T-helper 2 cell (primary cell): Measurements from ENCODE around the gene UBL4B.

ENCODE experiments used
- DNase-seq, 5 experiments: peaks; one replicate each; pipeline versions ENCODE4 v3.0.0 to v3.0.0-alpha.2; 2012 to 2022

UBL4B gene

DNA sequence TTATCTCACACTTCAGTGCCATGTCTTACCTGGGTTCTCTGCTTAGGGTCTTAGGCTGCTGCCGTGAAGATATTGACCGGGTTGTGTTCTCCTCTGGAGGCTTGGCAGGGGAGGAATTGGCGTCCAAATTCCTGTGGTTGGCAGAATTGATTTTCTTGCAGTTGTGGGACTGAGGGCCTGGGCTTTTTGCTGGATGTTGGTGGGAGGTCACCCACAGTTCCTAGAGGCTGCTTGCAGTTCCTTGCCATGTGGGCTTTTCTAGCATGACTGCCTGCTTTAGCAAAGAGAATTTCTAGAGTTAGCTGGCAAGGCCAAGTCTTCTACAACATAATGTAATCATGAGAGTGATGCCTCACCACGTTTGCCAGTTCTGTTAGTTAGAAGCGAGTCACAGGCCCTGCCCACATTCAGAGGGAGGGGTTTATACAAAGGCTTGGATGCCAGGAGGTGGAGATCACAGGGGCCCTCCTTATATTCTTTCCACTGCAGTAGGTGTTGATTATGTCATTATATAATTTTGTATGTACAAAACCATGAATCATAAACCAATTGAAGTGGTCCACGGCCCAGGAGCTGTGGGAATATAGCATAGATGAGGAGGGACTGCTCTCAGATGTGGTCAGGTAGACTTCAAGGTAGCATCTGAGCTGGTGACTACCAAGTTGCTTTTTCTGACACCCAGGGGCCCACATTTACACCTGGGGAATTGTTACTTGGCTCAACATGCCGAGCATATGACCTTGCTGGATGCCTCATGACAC is 6.6 kb downstream of the UBL4B start:
- no peak for DNase-seq

DNA sequence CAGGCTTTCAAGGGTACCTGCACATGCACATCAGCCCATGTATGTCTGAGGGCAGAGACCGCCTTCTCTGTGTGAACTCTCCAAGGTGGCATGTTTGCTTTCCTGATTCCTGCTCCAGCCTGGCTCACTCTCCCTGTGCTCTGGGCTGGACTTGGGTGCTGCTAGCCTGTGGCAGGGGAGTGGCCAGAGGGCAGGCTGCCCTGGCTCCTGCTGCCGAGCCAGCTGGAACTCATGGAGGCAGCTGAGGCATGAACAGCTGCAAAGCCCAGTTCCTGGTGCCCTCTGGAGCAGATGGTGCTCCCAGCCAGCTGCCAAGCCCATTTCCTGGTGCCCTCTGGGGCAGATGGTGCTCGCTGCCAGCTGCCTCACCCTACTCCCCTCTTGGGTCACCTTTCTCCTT is 7.6 kb downstream of the UBL4B start:
- no peak for DNase-seq

DNA sequence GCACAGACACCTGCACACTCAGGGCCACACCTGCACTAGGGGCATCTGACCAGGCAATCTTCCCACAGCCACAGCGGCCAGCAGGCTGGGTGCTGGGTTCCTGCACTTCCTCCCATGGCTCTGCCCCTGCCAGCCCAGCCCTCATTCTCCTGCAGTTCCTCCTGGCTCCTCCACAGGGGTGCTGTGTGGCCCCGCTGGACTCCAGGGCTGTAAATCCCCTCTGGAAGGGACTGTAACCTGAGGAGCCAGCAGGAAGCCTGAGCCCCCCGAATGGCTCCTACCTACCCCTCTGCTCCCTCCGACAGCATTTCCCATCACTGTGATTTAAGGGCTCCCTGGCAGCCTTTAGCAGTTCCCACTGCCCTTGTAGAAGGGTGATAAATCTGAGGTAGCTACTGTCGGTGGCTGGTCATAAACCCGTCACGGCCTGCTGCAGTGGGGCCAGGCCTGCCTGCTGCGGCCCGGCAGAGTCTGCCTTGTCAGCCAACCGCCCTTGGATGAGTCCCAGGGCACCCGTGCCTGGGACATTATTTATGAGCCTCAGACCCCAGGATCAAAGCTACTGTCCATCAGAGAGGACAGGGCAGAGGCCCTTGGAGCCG is 8.8 kb downstream of the UBL4B start:
- no peak for DNase-seq

DNA sequence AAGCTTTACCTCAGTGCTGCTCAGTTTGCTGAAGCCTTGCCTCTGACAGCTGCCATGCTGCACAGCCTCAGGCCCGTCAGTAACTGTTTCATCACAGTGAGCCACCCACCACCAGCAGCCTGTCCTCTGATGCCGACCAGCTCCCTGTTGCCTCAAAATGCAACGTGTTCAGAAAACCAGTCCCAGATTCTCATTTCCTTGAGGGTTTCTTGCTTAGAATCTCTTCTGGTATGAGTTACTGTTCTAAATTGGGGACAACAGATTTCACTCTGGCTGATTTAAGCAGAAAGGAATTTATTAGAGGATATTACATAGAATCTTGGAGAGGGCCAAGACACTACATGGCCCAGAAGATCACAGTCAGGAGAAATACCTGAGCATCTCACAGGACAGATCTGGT is 11.0 kb downstream of the UBL4B start:
- DNase-seq = no peak

DNA sequence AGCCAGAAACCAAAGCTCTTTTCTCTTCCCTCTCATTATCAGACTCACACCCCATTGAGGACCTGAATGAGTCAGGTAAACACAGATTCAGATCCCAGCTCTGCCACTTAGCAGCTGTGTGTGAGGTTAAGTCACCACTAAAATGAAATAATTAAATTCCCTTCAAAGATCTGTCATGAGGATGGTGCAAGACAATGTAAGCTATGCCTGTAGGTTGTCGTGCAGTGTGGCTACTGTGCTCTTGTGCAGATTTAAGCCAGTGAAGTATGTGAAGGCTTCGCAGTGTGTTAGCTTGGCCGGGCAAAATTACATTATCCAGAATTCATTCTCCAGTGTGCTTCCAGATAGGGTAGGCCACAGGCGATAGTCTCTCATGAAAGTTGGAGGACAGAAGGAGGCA is 13.6 kb downstream of the UBL4B start:
- DNase-seq = no peak

DNA sequence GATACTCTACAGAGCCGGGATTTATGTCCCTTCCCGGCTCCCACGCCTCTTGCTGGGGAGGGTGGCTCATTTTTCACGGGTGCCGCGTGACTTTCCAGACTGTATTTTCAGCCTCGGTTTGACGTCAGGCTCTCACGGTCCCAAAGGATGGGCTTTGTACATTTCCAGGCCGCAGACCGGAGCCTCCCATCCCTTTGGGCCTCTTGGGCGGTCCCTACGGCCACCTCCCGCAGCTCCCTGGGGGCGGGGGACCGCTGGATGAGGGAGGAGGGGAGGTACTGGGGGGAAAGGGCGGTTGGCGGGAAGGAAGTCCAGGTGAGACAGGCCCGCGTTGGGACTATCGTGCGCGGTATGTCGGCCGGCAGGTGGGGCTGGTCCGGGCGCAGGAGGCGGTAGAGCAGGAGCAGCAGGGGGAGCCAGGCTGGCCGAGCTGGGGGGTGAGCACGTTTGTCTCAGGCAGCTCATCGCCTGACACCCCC is 17.9 kb downstream of the UBL4B start:
- DNase-seq = no peak

DNA sequence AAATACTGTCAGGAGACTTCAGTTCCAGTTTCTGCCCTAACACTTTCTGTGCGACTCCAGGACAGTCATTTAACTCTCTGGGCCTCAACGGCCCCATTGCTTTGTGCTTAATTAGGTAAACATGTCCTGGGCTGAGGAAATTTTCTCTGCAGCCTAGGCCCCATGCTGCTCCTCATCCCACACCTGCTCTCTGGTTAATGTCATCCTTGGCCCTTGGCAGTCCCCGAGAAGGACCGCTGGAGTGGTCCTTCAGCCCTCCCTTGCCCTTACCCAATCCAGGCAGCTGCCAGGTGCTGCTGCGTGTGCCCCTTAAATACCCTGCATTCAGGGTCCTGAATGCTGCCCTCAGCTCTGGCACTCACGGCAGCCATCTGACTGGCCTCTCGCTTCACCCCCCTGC is 18.7 kb downstream of the UBL4B start:
- DNase-seq = no peak

DNA sequence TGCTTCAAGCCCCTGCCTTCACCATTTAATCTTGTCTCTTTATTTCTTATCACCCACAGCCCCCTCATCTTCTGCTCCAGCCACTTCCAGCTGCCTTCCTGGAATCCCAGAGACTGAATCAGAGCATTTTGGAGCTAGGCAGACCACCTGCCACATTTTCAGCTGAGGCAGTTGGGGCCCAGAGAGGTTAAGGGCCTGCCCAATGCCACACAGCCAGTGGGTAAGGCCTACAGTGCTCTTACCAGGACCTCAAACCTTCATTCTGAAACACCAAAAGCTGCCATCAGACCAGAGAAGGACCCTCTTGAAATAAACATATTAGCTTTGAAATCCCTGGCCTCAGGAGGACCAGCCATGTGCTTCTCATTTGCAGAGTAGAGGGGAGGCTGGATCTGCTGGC is 20.4 kb downstream of the UBL4B start:
- no peak for DNase-seq

DNA sequence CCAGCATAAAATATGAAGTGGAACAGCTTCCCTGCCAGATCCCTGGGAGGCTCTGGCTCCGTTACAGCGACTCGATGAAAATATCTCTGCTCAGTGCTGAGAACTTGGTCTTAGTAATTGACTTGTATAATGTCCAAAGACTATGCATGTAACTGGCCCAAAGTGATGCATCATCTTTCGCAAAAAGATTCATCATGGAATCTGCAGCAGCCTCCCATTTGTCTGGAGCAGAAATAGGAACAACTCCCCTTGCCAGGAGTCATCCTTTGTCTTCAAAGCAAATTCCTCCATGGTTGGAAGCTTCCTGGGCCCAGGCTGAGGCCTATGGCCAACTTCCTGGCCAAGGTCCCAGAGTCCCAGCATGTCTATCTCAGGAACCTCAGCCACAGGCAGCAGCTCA is 21.2 kb downstream of the UBL4B start:
- DNase-seq = no peak

DNA sequence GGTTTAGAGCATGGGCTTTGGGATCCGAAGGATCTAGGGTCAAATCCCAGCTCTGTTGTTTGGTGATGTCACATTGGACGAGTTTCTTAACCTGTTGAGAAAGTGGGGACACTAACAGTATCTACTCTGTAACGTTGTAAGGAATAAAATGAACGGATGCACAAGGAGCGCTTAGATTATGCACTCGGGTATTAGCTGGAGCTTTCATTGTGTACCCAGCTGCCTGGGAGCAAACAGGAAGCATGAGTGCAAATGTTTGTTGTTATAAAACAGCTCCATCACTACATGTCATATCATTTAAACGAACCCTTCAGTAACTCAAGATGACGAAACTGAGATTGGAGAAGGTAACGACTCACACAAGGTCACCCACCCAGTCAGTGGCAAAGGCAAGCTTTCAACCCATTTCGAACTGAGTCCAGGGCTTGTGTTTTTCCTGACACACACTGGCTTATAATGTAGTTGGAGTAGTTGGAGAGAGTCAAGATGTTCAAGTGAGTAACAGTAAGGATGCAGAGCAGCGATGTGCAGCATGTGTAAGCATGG is 21.9 kb downstream of the UBL4B start:
- no peak for DNase-seq

DNA sequence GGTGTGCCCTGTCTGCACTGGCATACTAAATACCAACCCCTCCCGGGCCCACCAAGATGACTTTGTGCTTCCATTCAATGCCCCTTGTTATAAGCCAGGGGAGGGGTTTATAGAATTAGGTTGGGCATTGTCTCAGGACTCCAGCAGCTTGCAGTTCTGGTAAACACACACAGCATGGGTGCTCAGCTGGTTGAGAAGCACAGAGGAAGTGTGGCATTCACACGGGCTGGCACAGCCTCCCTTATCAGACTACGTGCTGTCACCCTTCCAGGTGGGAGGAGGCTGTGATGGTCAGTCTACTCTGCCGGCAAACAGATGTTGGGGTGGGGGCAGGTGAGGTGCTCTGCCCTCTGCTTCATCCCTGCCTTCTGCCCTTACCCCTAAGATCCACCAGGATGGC is 23.0 kb downstream of the UBL4B start:
- DNase-seq = no peak

DNA sequence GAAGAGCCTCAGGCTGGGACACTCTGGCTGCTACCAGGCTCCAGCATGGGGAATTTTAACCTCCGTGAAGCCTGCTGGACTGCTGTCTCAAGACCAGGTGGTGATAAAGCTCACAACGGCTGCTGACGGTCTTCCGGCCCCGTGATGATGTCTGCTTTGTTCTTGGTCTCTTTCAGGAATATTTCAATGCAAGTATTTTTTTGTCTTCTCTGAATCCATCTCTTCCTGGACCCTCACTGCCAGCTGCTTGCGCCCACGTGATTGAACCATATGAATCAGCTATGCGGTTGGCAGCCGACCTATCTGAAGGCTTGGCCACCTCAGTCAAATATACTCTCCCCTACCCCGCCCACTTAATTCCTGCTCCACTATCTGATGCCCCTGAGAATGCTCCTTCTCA is 23.4 kb downstream of the UBL4B start:
- DNase-seq = no peak

DNA sequence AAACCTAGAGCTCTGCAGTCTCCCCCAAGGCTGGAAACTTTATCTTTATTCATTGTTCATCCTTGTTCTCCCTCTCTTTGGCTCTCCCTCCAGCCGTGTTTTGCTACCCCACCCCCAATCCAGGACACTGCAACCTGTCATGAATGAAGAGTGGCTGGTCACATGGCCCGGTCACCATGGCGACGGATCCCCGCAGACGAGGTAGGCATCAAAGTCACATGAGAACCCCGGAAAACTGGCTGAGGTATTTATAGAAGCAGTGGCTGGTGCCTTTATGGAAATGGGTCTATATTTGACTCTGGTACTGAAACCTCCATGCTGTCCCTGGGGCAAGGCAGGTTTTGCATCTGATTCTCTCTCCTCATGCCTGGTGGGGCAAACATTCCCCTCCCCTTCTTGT is 24.7 kb downstream of the UBL4B start:
- peak in 1 of 5 experiments; percentile 46 for DNase-seq

DNA sequence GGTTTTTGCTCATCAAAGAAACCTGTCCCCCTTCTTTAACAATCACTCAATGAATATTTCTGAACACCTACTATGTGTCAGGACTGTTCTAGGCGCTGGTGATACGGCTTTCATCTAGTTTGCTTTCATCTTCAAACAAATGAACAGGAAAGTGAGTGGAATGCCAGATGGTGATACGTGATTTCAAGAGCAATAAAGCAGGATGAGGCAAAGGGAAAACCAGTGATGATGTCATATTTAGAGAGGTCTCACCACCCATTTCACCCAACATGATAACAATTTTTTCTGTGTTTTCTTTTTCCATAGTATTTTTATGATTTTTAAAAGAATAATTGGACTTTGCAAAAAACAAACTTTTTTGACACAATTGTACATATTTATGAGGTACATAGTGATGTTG is 26.7 kb downstream of the UBL4B start:
- DNase-seq = no peak

DNA sequence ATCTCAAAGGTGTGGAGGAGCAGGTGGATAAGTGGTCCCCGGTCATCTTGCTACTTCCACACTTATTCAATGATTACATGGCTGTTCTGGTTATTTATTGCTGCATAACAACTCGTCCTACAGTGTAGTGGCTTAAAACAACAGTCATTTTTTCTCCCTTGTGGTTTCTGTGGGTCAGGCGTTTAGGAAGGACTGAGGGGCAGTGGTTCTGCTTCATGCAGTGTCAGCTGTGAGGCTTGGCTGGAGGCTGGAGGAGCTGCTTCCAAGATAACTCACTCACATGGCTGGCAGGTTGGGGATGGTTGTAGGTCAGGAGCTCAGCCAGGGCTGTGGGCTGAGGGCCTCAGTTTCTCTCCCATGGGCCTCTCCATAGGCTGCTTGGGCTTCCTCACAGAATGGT is 32.1 kb downstream of the UBL4B start:
- no peak for DNase-seq

DNA sequence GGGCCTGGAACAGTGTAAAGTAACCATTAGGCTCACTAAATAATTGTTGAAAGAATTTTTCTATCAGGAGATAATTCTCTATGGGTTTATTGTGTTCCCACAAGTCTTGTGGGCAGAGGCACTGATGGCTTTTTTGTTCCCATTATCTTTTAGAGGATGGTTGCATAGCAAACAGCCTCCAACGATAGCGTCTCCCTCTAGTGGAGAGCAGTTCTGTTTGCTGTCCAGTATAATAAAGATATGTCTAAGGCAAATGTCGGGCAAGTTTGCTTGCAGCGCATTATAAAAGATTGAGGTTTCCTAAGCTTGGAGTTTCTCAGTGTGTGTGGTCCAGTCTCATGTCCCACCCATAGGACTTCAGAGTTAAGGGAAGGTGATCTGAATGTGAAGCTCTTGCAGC is 36.7 kb downstream of the UBL4B start:
- DNase-seq = no peak

DNA sequence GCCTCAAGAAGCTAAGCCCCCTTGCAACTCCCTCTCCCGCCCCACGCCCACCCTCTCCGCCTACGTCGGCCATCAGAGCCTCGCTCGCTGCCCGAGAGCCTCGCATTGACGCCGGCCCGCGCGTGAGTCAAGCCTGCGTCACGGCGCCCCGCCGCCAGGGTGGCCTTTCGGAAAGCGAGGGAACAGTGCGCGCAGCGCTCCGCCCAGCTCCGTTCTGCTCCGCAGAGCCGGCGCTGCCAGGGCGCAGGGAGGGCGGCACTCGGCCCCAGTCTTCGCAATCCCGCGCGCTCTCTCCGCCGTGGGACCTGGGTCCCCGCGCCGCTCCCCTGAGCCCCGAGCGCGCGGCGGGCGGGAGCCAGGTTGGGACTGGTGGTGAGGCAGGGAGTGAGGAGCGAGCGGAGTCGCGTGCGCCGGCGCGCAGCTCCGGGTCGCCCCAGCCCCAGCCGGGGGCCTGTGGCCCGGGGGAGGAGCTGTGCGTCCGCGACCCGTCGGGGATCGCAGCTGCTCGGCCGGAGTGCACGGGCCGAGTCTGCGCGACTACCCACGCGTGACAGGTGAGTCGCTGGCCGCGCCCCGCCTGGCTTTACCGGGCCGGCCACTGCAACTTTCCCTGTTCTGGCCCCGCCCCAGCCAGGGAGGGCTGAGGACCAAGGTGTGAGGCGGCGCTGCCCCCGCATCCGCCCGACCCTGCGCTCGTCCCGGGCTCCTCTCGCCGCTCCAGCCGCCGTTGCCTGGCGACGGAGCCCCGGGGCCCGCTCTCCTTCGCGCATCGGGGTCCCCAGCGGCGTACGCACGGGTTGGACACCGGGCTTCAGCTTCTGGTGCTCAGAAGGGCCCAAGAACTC is 38.3 kb downstream of the UBL4B start, which contains the start of gene SLC6A17:
SLC6A17 (plus strand) TSS at position 165 of the 845 bp plus-strand sequence. CDS start 16,436 bp downstream, outside the sequence.
- DNase-seq = peak in 2 of 5 experiments; percentile 8 to 34

DNA sequence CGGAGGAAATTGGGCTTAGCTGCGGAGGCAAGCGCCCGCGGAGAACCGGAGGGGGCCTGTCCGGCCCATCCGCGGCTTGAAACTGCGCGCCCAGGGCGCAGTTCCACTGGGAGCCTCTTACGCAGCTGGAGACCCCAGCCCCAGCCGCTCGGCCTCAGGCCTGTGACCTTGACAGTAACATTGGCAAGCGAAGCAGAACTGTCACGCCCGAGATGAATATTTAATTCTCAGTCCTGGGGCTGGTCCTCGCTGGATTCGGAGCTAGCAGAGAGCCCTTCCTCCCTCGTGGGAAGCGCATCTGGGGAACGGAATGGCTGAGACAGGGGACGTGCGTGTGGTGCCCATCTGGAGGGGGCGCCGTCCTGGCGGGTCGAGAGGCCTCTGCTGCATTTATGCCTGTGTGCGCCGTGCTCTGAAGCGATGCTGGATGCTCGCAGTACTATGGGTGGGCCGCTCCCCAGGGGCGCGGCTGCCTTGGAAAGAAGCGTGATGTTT is 39.0 kb downstream of the UBL4B start:
- no peak for DNase-seq

DNA sequence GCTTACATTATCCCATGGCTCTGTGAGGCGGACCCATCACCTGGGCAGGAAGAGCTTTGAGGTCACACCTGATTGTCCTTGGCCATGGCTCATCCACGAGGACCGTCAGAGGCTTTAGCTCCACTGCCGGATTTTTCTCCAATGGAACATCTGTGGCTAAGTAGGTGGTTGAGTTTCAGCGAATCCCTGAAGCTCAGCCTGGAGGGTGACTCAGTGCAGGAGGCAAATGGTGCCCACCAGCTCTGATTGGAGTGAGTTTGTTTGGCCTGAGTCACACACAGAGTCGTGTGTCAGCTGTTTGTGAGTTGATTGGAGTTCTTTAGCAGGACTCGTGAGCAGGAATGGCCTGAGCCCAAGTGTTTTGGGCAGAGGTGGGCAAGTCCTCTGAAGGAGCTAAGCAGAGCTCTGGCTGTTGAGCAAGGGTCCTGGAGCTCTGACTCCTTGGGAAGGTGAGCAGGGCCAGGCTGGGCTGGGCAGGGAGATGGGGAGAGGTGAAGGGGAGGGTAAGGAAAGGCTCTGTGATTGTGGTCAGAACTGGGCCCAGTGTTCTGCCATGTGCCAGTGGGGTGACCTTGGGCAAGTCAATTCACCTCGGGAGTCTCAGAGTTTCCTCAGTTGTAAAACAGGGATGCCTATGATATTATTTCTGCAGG is 40.0 kb downstream of the UBL4B start:
- no peak for DNase-seq

DNA sequence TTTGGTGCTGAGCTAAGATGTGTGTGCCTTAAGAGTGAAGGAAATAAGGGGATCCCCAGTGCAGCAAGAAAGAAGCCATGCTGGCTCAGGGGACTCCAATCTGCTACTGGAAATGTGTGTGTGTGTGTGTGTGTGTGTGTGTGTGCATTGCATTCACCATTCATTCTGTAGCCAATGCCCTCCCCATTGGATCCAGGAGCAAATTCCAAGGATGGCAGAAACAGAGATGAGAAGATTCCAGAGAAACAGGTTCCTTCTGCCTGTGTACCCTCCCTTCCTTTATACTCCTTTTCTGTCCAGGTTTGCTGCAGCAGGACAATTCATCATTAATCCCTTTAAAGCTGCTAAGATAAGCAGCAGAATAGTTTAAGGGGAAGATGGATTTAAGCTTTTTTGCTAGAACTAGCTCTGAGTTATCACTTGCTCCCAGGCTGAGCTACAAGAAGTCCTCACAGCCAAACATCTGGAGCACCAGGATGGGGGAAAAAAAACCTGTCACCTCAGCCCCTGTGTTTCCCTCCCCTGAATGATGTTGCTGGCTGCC is 41.2 kb downstream of the UBL4B start:
- DNase-seq = no peak

DNA sequence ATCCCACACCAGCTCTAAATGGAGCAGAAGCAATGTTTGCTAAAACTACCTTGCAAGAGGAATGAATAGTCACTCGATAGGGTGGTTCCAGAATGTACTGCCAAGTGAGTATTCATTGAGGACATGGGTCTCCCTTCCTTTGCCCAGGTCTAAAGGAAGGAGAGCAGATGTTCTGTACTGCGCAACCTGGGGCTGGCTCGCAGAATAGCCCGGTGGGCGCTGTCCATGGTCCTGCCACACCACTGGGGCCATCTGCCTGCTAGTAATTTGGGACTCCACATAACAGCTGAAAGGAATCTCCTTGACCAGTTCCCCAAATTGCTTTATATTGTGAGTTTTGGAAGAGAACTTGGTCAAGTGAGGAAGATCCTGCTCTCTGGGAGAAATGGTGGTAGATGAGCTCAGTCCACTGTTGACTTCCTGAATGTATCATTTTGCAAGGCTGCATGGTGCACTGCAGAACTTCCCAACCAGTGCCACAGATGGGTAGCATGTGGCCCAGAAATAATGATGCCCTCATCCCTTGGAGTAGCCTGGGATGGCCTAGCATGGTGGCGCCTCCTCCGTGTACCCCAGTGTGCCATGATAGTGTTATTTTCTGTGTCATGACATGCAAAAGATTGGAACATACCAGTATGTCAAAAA is 43.8 kb downstream of the UBL4B start:
- DNase-seq = peak in 3 of 5 experiments; percentile 13 to 35 (median 22)

DNA sequence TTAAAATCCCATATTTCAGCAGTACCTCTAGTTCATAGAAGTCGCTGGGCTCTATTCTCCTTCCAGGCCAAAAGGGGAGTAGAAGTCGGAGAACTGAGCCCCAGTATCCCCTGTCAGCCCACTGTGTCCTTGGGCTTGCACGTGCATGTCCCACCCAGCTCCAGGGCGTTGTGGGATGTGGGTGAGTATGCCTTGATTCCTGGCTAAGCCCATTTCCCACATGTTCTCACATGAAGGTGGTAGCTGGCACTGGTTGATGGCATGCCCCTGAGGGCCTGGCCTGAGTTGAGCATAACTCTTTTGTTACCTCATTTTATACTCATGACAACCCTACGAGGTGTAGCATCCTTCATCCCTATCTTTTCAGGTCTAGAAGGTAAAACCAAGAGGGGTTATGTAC is 46.0 kb downstream of the UBL4B start:
- no peak for DNase-seq
